GM13976 (cell line): ENCODE results near the gene HHATL.
A peak's percentile ranks its signal among the peaks of the same experiment; 100 is the strongest.

Experiments used
- DNase-seq: peaks from one replicate; pipeline ENCODE4 v3.0.0; 2012; ENCODE audit warnings: low spot score
- CTCF ChIP-seq: IDR thresholded peaks from 2 replicates; pipeline ENCODE4 v1.5.1; 2012; ENCODE audit warnings: borderline replicate concordance, mild to moderate bottlenecking; ENCODE audit not compliant: insufficient read depth; ENCODE audit errors: extremely low read depth, missing control alignments, control extremely low read depth
- in situ Hi-C: fragments of 300-500 bp; cut with MboI; formaldehyde crosslinking; loops from one replicate; pipeline ENCODE4 v1.12.0; 2022; ENCODE audit warnings: low sequenced_read_pairs, mixed read lengths, inconsistent platforms; ENCODE audit not compliant: unreplicated experiment

Gene HHATL

DNA sequence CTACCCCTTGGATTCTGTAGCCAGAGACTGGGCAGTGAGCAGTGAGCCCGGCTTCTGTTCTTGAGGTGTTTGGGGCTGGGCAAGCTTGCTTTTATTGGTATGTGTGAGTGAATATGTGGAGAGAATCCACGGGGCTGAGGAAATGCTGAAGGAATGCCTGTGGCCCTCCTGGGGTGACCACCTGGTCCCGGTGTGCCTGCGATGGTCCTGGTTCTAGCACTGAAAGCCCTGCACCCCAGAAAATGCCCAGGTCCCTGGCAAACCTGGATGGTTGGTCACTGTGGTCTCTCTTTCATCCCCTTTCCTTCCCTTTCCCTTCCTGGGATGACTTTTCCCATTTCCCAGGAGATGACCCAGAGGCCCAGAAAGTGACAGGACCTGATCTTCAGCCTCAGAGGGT is 44.9 kb downstream of the HHATL start:
- DNase-seq = no peak
- TF ChIP-seq CTCF = no peak
- in situ Hi-C loops = no loop called here

DNA sequence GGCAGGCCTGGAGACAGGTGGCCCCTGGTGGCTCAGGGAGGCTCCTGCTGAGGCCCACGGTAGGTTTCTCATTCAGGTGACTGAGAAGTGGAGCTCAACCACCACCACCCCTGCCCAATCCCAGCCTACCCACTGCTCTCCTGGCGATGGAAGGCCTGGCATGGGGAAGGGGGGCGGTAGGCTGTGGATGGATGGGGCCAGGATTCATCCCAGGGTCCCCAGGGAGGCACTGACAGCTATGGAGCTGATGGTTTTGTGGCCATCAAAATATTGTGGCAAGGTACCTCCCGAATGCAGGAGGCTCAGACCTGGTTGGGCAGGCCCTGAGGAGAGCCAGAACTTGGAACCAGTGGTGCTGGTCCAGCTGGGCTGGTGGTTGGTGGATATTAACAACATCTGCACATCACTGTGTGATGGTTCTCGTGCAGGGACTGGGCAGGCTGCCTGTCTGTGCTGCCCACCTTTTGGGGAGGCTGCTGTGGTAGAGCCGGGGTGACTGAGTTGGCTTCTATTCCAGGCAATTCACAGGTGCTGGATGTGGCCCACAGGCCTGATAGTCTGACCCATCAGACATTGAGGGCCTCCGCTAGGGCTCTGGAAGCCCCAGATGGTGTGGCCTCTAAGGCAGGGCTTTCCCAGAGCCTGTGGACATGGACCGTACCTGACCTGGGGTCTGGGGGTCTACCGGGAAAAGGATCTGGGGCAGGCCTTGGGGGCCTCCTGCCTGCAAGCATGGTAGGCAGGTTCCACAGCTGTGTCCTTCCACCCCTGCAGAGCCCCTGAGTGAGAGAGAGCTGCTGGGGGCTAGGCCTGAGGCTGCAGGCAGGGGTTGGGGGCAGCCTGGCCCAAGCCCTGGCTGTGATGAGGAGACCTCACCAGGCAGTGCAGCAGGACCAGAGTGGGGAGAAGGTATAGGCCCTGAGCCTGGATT is 45.7 kb downstream of the HHATL start:
- in situ Hi-C loops = no loop called here

DNA sequence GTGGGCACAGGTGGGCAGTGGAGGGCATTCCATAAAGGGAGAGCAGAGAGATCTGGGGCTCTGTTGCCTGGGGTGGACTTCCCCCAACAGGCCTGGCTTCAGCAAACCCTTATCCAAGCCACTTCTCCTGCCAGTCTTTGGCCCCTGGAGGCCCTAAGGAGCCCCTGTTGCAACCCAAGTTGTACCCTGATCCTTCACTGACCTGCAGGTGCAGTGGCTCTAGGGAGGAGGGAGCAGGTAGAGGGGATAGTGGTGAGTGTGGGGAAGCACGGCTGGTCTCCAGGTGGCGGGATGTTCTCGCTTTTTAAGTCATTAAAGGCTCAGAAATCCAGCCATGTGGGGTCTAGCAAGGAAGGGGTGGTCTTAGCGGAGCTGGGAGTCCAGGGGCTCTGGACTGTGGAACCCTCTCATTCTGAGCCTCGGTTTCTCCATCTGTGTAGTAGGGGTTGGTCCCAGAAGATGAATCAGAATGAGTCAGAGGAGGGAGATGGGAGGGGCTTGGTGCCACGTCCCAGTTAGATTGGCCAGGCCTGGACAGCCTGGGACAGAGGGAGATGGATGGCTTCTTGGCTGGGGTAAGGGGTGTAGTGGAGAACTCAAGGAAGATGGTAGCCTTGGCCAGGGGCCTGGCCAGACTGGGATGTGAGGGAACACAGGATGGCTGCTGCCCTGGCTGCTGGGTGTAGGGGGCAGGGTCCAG is 46.5 kb downstream of the HHATL start:
- in situ Hi-C loops = no loop called here
- peak; percentile 34 for DNase-seq
- TF ChIP-seq CTCF = no peak

More for the DNA sequence above, 45.7 kb downstream of the HHATL start:
- DNase-seq = peak; percentile 32
- no peak for TF ChIP-seq CTCF

- DNase-seq = peak; percentile 42
- TF ChIP-seq CTCF = no peak
- in situ Hi-C loops = no loop called here
Observed at GRCh38 chr3:42655331-42655888, 47.2 kb downstream of the HHATL start.

GRCh38 chr3:42654331-42655201 is 48.0 kb downstream of the HHATL start:
- in situ Hi-C loops = no loop called here
- peak; percentile 77 for DNase-seq
- TF ChIP-seq CTCF = no peak

GRCh38 chr3:42653560-42654330 is 48.9 kb downstream of the HHATL start, which contains the start of gene ZBTB47:
Gene ZBTB47 (plus strand): TSS chr3:42653697. CDS start chr3:42658356, 4,659 bp downstream.
- no peak for TF ChIP-seq CTCF
- in situ Hi-C loops = no loop called here
- peak; percentile 56 for DNase-seq
